ENCODE measurements around the gene LRP8. TPM values are rescaled to one million over a fixed set of nuclear protein-coding genes. Genes with fewer than 3 reads are reported as not detected.

The LRP8 gene
- total and polyA plus RNA-seq, 2 of the 13 experiments (the other 11 are each of a cell fraction or from before 2014, with no cell fraction given) = 17.3 to 17.4 TPM

DNA sequence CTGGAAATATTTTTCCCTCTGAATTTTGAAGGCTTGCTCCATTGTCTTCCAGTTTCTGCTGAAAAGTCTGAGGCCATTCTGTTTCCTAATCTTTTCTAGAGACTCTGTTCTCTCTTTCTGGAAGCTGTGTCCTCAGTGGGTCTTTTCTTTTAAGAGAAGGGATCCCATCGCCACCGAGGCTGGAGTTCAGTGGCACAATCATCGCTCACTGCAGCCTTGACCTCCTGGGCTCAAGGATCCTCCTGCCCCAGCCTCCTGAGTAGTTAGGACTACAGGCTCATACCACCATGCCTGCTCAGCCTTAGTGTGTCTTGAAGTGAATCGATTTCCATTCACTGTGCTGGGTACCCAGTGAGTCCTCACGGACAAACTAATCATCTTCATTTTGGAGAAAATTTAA is 9.6 kb upstream of the LRP8 start (continued):
- TF ChIP-seq, protein P1, sequence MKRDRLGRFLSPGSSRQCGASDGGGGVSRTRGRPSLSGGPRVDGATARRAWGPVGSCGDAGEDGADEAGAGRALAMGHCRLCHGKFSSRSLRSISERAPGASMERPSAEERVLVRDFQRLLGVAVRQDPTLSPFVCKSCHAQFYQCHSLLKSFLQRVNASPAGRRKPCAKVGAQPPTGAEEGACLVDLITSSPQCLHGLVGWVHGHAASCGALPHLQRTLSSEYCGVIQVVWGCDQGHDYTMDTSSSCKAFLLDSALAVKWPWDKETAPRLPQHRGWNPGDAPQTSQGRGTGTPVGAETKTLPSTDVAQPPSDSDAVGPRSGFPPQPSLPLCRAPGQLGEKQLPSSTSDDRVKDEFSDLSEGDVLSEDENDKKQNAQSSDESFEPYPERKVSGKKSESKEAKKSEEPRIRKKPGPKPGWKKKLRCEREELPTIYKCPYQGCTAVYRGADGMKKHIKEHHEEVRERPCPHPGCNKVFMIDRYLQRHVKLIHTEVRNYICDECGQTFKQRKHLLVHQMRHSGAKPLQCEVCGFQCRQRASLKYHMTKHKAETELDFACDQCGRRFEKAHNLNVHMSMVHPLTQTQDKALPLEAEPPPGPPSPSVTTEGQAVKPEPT (CRISPR knock-in tag; IDR thresholded peaks at IDR 0.05; ENCODE audit: low read depth) = no peak
- no peak for TF ChIP-seq POLR2G (IDR thresholded peaks at IDR 0.05; ENCODE audit: low read depth, low read length)
- TF ChIP-seq, protein P2, sequence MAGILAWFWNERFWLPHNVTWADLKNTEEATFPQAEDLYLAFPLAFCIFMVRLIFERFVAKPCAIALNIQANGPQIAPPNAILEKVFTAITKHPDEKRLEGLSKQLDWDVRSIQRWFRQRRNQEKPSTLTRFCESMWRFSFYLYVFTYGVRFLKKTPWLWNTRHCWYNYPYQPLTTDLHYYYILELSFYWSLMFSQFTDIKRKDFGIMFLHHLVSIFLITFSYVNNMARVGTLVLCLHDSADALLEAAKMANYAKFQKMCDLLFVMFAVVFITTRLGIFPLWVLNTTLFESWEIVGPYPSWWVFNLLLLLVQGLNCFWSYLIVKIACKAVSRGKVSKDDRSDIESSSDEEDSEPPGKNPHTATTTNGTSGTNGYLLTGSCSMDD (CRISPR knock-in tag; IDR thresholded peaks at IDR 0.05) = no peak
- TF ChIP-seq ZMAT5 (CRISPR knock-in tag; IDR thresholded peaks at IDR 0.05; ENCODE audit: borderline replicate concordance, low read depth) = no peak
- no peak for TF ChIP-seq MTF1 (CRISPR knock-in tag; IDR thresholded peaks at IDR 0.05)

DNA sequence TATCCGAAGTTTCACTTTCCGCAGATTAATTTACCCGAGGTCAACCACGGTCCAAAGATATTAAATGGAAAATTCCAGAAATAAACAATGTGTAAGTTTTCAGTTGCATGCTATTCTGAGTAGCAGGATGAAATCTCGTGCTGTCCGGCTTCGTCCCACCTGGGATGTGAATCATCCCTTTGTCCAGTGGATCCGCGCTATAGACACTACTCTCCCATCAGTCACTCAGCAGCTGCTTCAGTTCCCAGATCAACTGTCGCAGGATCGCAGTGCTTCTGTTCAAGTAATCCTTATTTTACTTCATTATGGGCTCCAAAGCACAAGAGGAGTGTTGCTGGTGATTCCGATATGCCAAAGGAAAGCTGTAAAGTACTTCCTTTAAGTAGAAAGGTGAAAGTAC is 8.3 kb upstream of the LRP8 start:
- Histone ChIP-seq H3K27me3 (ENCODE audit: control insufficient read depth in 1 of 2, insufficient read depth in 2 of 2, low read length in 2 of 2) (peaks cover 0 to 24% of the 10 kb centered on the region in 2 experiments; a peak in 2 of 5 replicates), H3K4me3 (replicated peaks in 1 of 3; ENCODE audit: insufficient read depth in 1 of 3, low read depth in 2 of 3, low read length in 3 of 3) (no peak overlapping the region), H3K9me3 (ENCODE audit: low read length) (no peaks in the 10 kb centered on the region), H3K27ac (ENCODE audit: extremely low read length, insufficient read depth, low read length) (no peak overlapping the region), H3K9ac (ENCODE audit: insufficient read depth, low read depth, low read length) (no peak overlapping the region), H3K4me1 (ENCODE audit: insufficient read depth, low read length) (peaks cover 11% of the 10 kb centered on the region), H4K20me1 (ENCODE audit: insufficient read depth, low read length) (no peaks in the 10 kb centered on the region), H3K36me3 (replicated peaks in 1 of 2; ENCODE audit: control insufficient read depth in 1 of 2, insufficient read depth in 2 of 2, low read length in 2 of 2) (no peaks in the 10 kb centered on the region), H3K79me2 (ENCODE audit: insufficient read depth, low read length) (no peaks in the 10 kb centered on the region), H2AFZ (ENCODE audit: low read length) (no peak overlapping the region), H3K4me2 (ENCODE audit: low read depth, low read length) (no peak overlapping the region)
- intact Hi-C loops (cut with micrococcal nuclease; ENCODE audit: unreplicated experiment) (no loop called here), in situ Hi-C loops (cut with HindIII; ENCODE audit: extremely low pct_ligation_motif_present, low pct_unique_long_range_greater_than_20kb) (no loop called here)
- DNase-seq (ENCODE audit: low spot score) (no peak), ATAC-seq (no peak), FAIRE-seq (no peak)
- no TSS peak for BruUV-seq (replicated peaks)
- ChIA-PET CTCF (ENCODE audit: low intra/inter-chr PET ratio, low total read pairs) (no interaction called here), POLR2A (no interaction called here)
- WGBS (ENCODE audit: low lambda C conversion rate) = 61% methylated on average over 12 of the region's 12 CpGs
- no peak for TF ChIP-seq TBX2 (CRISPR knock-in tag; IDR thresholded peaks at IDR 0.05; ENCODE audit: borderline replicate concordance)
- TF ChIP-seq ZNF614 (CRISPR knock-in tag; IDR thresholded peaks at IDR 0.05; ENCODE audit: borderline replicate concordance) = no peak
- no peak for TF ChIP-seq ZNF33B (CRISPR knock-in tag; IDR thresholded peaks at IDR 0.05)
- no peak for TF ChIP-seq ZNF367 (CRISPR knock-in tag; IDR thresholded peaks at IDR 0.05; ENCODE audit: borderline replicate concordance)
- TF ChIP-seq ZNF281 (CRISPR knock-in tag; IDR thresholded peaks at IDR 0.05; ENCODE audit: borderline replicate concordance) = no peak
- no peak for TF ChIP-seq ZNF703 (CRISPR knock-in tag; IDR thresholded peaks at IDR 0.05; ENCODE audit: borderline replicate concordance)
- no peak for TF ChIP-seq AFF4 (CRISPR knock-in tag; IDR thresholded peaks at IDR 0.05)
- TF ChIP-seq ZFP62 (CRISPR knock-in tag; IDR thresholded peaks at IDR 0.05) = no peak
